Hematopoietic multipotent progenitor cell (in vitro differentiated cells): Measurements from ENCODE around the gene RAB17. TPM values are rescaled to one million over a fixed set of nuclear protein-coding genes. Genes with fewer than 3 reads are reported as not detected.
"Not testable (repeated sequence)": the region's sequence is repeated elsewhere in the genome, so short reads cannot be mapped to it uniquely, and the experiment has no call there.

Experiments
- DNase-seq, 3 donors: peaks; one replicate each; pipeline ENCODE4 v3.0.0-alpha.2; 2011 to 2015; ENCODE audit warnings: low read depth in 2 of 3, low spot score in 2 of 3
- total RNA-seq: library from RNA; depleted of rRNA; stranded (reverse); fragments of >200 nt; gene quantifications from one replicate; pipeline ENCODE4 v1.2.3, GENCODE V29; 2012

RAB17 gene
- total RNA-seq, 1 donor, result not detected

GRCh38 chr2:237600205-237600846, 9.8 kb upstream of the RAB17 start:
- no peak for DNase-seq

GRCh38 chr2:237599465-237600110, 9.1 kb upstream of the RAB17 start:
- no peak for DNase-seq

GRCh38 chr2:237598468-237599208, 8.1 kb upstream of the RAB17 start:
- no peak for DNase-seq

GRCh38 chr2:237597196-237598145, 6.9 kb upstream of the RAB17 start:
- DNase-seq, result no peak

GRCh38 chr2:237596520-237597195, 6.1 kb upstream of the RAB17 start:
- no peak for DNase-seq

- not testable (repeated sequence) for DNase-seq
Measured at GRCh38 chr2:237595829-237596519, 5.4 kb upstream of the RAB17 start.

- no peak for DNase-seq
Measured at GRCh38 chr2:237594514-237594871, 4.0 kb upstream of the RAB17 start.

GRCh38 chr2:237593596-237594320, 3.2 kb upstream of the RAB17 start:
- no peak for DNase-seq

GRCh38 chr2:237593036-237593435, 2.5 kb upstream of the RAB17 start:
- no peak for DNase-seq

GRCh38 chr2:237592425-237592980, 2.0 kb upstream of the RAB17 start:
- DNase-seq, result no peak

GRCh38 chr2:237591141-237591881, 777 bp upstream of the RAB17 start:
- peak in 1 of 3 donors; percentile 46 for DNase-seq

GRCh38 chr2:237588044-237588696, 2.4 kb downstream of the RAB17 start:
- no peak for DNase-seq

GRCh38 chr2:237585590-237586221, 4.8 kb downstream of the RAB17 start:
- no peak for DNase-seq

- no peak for DNase-seq
Measured at GRCh38 chr2:237583385-237584295, 6.9 kb downstream of the RAB17 start.

- DNase-seq, result peak in 2 of 3 donors; percentile 84 to 93
Measured at GRCh38 chr2:237581751-237582746, 8.5 kb downstream of the RAB17 start.
